DMS153 (cell line): ENCODE data around the gene ADA.
"Not testable (repeated sequence)": the region's sequence is repeated elsewhere in the genome, so short reads cannot be mapped to it uniquely, and the experiment has no call there.

Experiments
- DNase-seq: peaks from one replicate; lab custom pipeline; 2025; lab: John Stamatoyannopoulos, UW

The ADA gene

GRCh38 chr20:44599715-44600114, 51.8 kb downstream of the ADA start:
- no peak for DNase-seq

DNA sequence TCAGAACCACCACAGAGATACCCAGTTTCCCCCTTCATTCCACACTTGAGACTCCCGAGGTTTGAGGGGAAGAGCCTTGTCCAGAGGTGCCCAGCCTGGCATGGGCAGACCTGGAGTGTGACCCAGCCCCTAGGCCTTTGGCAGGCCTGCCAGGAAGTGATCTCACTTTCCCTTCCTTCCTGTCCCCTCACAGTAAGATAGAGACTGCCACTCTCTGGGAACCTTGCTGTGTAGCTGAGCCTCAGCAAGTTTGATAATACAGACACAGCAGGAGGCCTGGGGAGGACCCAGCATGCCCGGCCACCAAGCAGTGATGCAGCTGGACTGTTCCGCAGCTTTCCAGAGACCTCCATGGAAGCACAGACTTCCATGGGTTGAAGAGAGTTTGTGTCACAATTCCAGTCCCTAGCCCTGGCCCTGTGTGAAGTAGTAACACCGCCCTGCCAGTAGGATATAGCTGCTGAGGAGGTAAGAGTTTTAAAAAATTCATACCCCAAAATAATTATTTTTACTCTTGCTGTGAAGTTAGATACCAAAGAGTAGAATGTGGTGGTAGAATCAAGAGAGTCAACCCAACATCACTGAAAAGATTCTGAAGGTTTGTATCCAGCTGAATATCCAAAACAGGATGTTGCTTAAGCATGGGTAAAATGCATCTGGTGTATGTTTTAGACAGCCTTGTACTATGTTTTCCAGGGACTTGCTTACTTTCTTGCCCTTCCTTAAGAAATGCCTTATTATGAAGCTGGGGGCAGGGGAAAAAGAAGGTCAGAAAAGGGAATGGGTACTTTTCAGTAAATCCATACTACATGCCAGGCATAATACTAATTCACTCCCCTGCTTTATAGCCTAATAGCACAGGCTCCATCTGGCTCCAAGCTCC, 52.8 kb downstream of the ADA start:
- DNase-seq: no peak

GRCh38 chr20:44597930-44598329, 53.6 kb downstream of the ADA start:
- DNase-seq: no peak

GRCh38 chr20:44597516-44597915, 54.0 kb downstream of the ADA start:
- no peak for DNase-seq

DNA sequence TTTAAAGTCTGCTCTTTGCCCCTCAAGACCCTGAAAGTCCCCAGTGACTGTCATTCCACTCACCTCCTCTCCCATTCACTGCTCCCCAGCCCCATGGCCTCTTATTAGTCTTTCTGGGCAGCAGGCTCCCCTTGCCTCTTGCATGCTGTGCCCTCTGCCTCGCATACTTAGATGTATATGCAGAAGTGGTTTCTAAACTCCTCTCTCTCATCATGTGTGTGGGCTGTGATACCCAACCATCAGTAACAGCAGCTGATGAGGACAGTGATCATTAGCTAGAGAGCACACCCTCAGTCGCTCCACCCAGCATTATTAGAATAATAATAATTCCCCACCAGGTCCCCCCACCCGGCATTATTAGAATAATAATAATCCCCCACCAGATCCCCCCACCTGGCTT, 54.6 kb downstream of the ADA start:
- no peak for DNase-seq

GRCh38 chr20:44596010-44596409, 55.5 kb downstream of the ADA start:
- no peak for DNase-seq

GRCh38 chr20:44594730-44595129, 56.8 kb downstream of the ADA start:
- DNase-seq: no peak

- no peak for DNase-seq
These were observed 57.7 kb downstream of the ADA start for GRCh38 chr20:44593751-44594150.

GRCh38 chr20:44592366-44592765, 59.1 kb downstream of the ADA start:
- DNase-seq: no peak

DNA sequence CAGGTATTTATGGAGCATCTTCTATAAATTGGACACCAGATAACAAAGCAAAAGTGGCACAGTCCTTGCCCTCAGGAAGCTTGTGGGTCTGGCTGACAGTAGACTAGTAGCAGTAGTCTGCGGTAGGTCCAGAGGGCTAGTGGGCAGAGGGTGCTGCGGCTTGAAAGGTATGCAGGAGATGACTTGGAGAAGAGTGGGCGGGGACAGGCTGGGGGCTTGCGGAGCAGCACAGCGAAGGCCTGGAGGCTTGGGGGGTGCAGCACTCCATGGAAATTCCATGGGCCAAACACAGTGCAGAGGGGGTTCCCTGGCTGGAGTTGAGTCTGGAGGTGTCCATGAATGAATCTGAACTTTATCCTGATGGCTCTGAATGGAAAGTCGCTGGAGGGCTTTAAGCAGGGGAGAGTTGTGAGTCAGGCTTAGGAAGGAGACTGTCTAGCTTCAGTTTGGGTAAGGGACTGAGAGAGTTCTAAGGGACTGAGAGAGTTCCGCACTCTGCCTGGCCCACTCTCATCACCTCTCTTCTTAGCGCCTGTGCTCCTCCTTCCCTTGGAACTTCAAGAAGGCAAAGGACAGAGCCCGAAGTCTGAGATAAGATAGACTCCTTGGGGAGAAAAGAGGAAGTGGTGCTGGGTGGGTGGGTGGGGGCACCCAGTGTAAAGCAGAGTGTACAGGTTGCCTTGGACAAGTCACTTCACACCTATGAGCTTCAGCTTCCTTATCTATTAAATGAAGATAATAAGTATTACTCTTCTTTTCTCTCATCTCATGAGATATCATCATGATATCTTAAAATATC, 60.3 kb downstream of the ADA start:
- no peak for DNase-seq

DNA sequence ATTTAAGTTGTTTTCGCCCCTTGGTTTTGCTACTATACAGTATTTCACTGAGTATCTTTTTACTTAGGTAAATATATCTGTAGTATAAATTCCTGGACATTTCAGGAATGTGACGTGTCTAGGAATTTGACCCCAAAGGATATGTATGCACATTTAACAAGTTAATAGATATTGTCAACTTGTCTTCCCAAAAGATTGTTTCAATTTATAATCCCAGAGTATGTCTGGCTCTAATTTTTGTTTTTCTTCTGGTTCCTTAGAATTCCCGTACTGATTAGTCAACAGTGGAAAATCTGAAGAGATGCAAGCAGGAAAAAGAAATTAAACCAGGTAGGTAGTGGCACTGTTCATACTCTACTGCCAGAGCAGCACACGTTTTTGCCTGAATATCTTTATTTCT, 62.0 kb downstream of the ADA start:
- DNase-seq: no peak

- DNase-seq: not testable (repeated sequence)
These were observed 63.2 kb downstream of the ADA start for GRCh38 chr20:44588321-44588720.

- no peak for DNase-seq
These were observed 64.2 kb downstream of the ADA start for GRCh38 chr20:44587035-44587980.

DNA sequence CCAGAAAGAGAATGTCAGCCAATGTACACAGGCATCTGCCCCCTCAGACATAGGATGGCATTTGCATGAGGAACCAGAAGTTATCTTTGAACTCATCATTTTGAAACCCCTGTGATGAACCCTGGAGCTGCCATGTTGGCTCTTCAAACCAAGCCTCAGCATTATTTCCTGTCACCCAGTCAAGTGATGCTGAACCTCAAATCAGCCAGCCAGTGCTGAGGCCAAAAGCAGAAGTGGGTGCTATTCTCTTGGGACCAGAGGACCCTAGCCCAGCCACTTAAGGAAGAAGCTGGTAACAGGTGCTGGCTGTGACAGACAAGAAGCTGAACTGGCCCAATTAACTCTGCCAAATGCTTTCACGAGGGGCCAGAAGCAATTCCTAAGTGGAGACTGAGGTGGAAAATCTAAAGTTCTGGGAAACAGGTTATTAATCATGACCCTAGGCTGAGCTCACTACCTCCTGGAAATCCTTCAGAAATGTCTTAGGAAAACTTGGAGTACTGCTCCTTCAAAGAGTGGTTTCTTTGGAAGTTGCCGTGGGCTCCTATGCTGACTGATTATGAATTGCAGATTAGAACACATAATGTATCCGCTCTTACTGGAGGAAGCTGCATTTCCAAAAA, 65.1 kb downstream of the ADA start:
- DNase-seq: no peak

DNA sequence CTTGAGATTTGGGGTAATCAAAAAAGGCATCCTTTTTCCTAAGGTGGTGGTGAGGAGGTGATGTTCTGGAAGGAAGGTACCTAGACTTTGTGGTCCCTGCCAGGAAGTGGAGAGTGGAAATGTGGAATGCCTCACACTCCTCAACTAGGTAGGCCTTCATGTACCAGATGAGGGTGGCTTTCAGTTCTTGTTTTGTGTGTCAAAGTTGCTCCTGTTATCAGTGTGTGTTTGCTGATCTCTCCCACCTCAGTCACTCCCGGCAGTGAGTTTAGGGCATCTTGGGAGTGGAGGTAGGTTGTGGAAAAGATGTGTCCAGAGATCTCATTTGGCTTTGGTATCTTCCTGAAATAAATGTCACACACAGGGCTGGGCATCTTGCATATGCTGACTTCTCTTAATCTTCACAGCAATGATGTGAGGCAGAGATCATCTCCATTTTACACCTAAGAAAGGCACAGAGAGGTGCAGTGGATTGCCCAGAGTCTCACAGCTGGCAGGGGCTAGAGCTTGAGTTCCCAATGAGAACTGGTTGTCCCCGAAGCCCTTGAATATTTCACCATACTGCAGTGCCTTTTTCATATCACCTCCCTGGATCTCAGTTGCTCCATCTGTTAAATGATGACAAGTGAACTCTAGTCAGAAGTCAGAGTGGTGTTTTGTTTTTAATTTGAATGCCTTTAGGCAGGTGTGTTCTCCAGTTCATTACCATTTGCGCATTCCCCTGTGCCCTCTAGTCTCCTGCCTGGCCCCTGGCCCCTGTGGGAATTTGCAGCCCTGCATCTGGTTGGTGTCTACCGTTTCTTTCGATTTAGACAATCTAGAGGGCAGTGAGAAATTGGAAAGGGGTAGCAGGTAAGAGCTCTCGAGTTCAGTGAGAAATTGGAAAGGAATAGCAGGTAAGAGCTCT, 66.2 kb downstream of the ADA start:
- DNase-seq: no peak

DNA sequence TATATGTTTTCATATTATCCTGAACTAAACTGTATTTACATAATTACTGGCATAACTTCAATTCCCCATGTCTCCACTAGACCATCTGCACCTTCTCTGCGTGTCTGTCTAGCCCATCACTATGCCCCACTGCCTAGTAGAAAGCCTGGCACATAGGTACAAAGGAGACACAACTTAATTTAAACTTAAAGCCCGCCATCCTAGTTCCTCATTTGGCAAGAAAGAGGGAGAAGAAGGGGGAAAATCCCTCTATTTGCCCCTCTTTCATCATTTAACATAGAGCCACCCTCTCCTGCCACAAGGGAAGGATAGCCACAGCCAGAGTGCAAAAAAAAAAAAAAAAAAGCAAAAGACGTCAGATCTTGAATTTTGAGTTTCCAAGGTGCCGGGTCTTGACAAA, 67.3 kb downstream of the ADA start:
- DNase-seq: no peak

- no peak for DNase-seq
These were observed 68.3 kb downstream of the ADA start for GRCh38 chr20:44583157-44583556.

- DNase-seq: no peak
These were observed 69.0 kb downstream of the ADA start, which contains the start of gene PKIG for GRCh38 chr20:44582311-44583025. TSS of gene PKIG (plus strand) at chr20:44582579. CDS start at chr20:44614557, 31,978 bp downstream.

GRCh38 chr20:44581515-44581914, 70.0 kb downstream of the ADA start:
- DNase-seq: no peak
